Measurements from ENCODE around the gene HMG20A.
"Not testable (repeated sequence)": the region's sequence is repeated elsewhere in the genome, so short reads cannot be mapped to it uniquely, and the experiment has no call there.

The HMG20A gene

DNA sequence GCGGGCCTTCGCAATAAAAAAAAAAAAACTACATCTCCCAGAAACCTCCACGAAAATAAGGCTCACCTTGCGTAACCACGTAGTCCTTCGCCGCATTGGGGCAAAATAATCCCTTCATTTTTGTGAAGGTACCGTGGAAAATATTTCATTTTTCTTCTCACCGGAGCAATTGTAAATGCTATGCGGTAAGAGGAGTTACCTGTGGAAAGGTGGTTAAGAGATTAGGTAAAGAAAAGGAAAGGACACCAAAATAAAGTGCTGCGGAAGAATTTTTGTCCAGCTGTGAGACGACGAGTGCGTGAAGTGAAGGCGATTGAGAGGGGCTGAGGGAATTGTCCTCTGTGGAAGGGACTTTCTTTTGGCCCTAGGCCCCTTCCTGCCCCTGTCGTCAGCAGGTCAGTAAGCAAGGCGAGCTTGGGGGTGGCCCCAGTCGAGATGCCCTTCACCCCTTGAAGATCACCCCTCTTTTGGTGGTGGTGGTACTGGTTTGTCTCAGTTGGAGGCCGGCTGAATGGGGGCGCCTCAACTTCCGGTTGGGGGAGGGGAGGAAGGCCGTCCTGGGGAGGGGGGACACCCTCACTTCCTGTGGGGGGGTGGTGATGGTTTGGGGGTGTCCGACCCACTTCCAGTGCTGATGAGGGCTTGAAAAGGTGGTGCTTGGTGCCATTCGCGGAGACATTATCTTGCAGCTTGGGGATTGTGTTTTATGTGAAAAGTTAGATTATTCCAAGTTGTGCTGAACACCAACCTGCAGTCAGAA is at the start of gene HMG20A:
Gene HMG20A (plus strand): TSS at position 279 of the 760 bp plus-strand sequence. CDS start 37,520 bp downstream, outside the sequence.
- peak; percentile 55 for DNase-seq

DNA sequence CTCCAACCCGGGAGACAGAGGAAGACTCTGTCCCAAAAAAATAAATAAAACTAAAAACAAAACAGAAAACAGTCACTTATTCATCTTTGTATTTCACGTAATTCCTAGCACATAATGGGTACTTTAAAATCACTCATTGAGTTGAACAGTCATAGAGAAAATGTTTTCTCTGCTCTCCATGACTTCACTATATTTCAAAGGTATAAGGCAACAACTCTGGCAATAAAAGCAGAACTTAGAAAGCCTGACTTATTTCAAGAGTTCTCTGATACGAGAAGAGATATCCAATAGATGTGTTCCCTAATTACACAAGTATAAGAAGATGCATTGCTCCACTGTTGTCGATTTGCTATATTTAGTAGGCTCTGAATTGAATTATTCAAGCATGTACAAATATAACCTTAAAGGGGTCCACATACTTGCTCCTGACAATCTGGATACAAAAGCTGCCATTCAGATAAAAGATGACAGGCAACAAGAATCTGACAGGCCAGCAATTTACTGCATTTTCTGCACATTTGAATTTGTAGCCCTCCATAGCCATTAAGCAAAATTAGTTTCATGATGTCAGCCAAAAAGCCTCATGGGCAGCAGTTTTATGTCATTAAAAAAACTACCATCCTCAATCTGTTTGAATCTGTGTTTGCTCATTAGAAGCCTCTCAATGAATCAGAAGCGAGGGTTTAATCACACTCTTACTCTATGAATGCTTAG is 48.7 kb upstream of the HMG20A start:
- DNase-seq, result no peak

DNA sequence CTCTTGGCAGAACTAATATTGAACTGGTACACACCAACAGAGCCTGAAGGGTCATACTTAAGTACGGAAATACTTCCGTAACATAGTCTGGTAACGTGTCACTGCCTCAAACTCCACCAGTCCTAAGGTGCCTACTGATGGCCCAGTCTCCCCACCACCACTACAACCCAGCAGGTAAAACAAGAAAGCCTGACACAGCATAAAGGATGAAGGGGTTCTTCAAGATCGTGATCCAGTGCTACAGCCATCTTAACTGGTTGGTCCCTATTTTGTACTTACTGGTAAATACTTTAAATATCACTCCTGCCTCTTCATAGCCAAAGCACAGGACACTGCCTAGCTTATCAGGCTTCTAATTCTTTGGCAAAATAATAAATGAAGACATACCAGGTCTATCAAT is 47.2 kb upstream of the HMG20A start:
- DNase-seq, result no peak

GRCh38 chr15:77375133-77375532 is 45.6 kb upstream of the HMG20A start:
- DNase-seq, result no peak

- DNase-seq, result no peak
Observed at GRCh38 chr15:77376770-77377169, 43.9 kb upstream of the HMG20A start.

- no peak for DNase-seq
Observed at GRCh38 chr15:77380033-77380432, 40.7 kb upstream of the HMG20A start.

GRCh38 chr15:77384086-77384485 is 36.6 kb upstream of the HMG20A start:
- no peak for DNase-seq

DNA sequence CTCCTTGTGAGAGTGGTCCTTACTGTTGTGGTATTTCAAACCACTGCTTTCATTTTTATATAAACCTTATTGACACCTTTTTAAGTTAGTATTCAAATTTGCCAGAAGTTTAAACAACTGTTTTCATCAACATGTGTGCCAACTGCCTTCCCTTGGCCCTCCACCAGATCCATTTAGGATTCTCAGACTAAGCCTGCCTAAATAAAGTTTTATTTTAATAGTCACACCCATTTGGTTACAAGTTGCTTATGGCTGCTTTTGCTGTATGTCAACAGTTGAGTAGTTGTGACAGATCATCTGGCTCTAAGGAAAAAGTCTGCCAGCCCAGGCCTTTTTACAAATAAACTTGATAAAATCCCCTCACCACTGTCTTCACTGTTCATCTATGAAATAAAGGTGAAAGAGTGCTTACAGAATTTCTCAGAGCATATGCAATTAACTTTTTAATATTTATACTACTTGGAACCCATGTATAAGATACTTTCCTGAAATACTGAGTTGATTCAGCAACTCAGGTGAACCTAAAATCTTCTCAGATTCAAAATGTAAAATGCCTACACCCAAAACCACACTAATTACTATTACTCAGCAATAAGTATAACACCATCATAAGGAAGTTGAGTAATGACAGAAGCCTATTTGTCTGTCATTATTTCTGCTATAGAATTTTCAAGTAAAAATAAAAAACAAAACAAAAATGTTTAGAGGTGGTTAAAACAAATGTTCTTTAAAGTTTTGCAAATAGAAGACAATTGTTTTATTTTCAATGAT is 35.9 kb upstream of the HMG20A start:
- no peak for DNase-seq

- DNase-seq, result no peak
Observed at GRCh38 chr15:77386626-77387025, 34.1 kb upstream of the HMG20A start.

DNA sequence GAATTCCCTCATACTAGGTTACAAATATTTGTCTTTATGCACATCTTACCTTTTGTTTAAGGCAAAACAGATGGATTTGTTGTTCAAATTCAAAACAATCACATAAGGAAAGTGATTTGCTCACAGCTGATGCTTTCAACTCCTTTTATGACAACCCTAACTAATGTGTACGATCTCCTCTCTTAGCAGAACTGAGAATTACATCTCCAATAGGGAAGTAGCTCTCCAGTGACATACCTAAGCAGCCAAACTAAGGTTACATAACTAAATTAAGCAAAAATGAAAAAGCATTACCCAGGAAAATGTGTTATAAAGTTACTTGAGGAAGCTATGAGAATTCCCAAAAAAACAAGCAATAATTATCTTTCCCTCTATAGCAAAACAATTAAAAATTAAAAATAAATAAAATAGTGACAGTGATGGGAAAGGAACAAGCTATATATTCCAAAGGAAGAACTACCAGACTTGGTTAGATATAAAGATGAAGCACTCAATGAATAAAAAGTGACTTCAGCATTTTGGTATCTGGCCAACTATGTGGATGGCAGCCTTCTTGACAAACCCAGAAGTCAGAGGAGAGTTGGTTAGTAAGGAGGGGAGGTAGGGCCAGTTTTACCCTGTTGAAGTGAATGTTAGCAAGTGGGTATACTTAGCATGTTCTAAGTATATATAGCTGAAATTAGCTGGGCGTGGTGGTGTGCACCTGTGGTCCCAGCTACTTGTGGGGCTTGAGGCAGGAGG is 33.2 kb upstream of the HMG20A start:
- DNase-seq, result no peak

- no peak for DNase-seq
Observed at GRCh38 chr15:77391372-77391951, 29.2 kb upstream of the HMG20A start.

DNA sequence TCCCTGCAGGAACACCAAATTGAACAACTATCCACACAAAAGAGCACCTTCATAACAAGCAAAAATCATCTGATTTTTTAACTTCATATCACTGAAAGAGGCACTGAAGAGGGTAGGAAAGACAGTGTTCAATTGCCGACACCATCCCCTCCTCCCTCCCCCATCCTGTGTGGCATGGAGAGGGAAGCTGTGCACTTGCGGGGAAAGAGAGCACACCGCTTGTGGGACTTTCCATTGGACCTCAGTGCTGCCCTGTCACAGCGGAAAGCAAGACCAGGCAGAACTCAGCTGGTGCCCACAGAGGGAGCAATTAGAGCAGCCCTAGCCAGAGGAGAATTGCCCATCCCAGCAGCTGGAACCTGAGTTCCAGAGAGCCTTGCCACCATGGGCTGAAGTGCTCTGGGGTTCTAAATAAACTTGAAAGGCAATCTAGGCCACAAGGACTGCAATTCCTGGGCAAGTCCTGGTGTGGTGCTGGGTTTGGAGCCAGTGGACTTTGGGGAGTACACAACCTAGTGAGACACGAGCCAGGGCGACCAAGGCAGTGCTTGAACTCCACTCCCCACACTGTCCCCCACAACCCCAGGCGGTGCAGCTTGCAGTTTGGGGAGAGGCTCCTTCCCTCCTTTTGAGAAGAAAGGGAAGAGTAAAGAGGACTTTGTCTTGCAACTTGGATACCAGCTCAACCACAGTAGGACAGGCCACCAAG is 27.8 kb upstream of the HMG20A start:
- no peak for DNase-seq

GRCh38 chr15:77393471-77393840 is 27.2 kb upstream of the HMG20A start:
- no peak for DNase-seq

DNA sequence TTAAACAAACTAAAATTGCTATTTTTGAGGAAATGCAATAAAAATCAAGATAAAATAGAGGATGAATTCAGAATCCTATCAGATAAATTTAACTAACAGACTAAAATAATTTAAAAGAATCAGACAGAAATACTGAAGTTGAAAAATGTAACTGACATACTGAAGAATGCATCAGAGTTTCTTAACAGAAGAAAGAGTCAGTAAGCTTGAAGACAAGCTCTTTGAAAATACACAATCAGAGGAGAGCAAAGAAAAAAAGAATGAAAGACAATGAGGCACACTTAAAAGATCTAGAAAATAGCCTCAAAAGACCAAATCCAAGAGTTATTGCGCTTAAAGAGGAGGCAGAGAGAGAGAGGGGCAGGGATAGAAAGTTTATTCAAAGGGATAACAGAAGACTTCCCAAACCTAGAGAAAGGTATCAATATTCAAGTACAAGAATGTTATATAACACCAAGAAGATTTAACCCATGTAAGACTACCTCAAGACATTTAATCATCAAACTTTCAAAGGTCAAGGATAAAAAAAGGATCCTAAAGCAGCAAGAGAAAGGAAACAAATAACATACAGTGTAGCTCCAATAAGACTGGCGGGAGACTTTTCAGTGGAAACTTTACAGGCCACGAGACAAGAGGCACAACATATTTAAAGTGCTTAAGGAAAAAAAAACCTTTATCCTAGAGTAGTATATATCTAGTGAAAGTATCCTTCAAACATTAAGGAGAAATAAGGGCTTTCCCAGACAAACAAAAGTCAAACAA is 25.5 kb upstream of the HMG20A start:
- DNase-seq, result no peak

- no peak for DNase-seq
Observed at GRCh38 chr15:77396692-77397091, 24.0 kb upstream of the HMG20A start.

- no peak for DNase-seq
Observed at GRCh38 chr15:77398927-77399326, 21.8 kb upstream of the HMG20A start.

DNA sequence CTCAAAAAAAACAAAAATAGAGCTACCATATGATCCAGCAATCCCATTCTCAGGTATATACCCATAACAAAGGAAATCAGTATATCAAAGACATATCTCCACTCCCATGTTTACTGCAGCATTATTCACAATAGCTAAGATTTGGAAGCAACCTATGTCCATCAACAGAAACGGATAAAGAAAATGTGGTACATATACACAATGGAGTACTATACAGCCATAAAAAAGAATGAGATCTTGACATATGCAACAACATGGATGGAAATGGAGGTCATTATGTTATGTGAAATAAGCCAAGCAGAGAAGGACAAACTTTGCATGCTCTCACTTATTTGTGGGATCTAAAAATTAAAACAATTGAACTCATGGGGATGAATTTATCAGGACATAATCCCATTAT is 20.4 kb upstream of the HMG20A start:
- no peak for DNase-seq

GRCh38 chr15:77402740-77403379 is 17.8 kb upstream of the HMG20A start:
- peak; percentile 66 for DNase-seq

DNA sequence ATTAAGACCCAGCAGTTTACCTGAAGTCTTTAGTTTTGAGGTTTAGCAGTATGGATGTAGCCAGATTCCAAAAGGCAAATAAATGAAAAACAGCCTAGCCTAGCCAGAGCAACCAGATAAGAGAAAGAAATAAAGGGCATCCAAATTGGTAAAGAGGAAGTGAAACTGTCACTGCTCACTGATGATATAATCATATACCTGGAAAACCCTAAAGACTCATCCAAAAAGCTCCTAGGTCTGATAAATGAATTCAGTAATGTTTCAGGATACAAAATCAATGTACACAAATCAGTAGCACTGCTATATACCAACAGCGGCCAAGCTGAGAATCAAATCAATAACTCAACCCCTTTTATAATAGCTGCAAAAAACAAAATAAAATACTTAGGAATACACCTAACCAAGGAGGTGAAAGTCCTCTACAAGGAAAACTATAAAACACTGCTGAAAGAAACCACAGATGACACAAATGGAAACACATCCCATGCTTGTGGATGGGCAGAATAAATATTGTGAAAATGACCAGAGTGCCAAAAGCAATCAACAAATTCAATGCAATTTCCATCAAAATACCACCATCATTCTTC is 14.4 kb upstream of the HMG20A start:
- not testable (repeated sequence) for DNase-seq

DNA sequence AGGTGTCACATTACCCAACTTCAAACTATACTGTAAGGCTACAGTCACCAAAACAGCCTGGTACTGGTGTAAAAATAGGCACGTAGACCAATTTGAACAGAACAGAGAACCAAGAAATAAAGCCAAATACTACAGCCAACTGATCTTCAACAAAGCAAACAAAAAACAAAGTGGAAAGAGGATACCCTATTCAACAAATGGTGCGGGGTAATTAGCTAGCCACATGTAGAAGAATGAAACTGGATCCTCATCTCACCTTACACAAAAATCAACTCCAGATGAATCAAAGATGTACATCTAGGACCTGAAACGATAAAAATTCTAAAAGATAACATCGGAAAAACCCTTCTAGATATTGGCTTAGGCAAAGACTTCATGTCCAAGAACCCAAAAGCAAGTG is 13.8 kb upstream of the HMG20A start:
- no peak for DNase-seq

Measured in amniotic stem cell (primary cell).